Measurements from ENCODE around the gene TTC16. TPM values are rescaled to one million over a fixed set of nuclear protein-coding genes. Genes with fewer than 3 reads are reported as not detected.
A peak's percentile ranks its signal among the peaks of the same experiment; 100 is the strongest.

The TTC16 gene
- total and polyA plus RNA-seq, 9 donors, result 0.02 to 0.08 (median 0.07) TPM; not detected in 4

GRCh38 chr9:127772603-127773002 is 56.7 kb downstream of the TTC16 start:
- 100% methylated on average over 1 of the region's 5 CpGs for WGBS (ENCODE audit: insufficient coverage)
- peaks cover 37% of the 10 kb centered on the region for H3K4me1 ChIP-seq (ENCODE audit: control insufficient read depth, insufficient read depth, low read length)
- H3K36me3 ChIP-seq (ENCODE audit: control insufficient read depth, insufficient read depth, low read length), result peaks cover 5% of the 10 kb centered on the region
- H3K9me3 ChIP-seq (replicated peaks; ENCODE audit: control insufficient read depth, low read depth, low read length), result no peaks in the 10 kb centered on the region
- no peak overlapping the region for H3K4me3 ChIP-seq (ENCODE audit: low read length)
- no peak overlapping the region for H3K27ac ChIP-seq (ENCODE audit: low read length)
- no peak for DNase-seq
- H3K27me3 ChIP-seq (ENCODE audit: control insufficient read depth, insufficient read depth, low read length), result no peaks in the 10 kb centered on the region

GRCh38 chr9:127773272-127773671 is 57.4 kb downstream of the TTC16 start:
- no peak overlapping the region for H3K27ac ChIP-seq (ENCODE audit: low read length)
- H3K4me1 ChIP-seq (ENCODE audit: control insufficient read depth, insufficient read depth, low read length), result peaks cover 33% of the 10 kb centered on the region
- WGBS (ENCODE audit: insufficient coverage), result 74% methylated on average over 3 of the region's 3 CpGs
- no peaks in the 10 kb centered on the region for H3K27me3 ChIP-seq (ENCODE audit: control insufficient read depth, insufficient read depth, low read length)
- H3K4me3 ChIP-seq (ENCODE audit: low read length), result no peak overlapping the region
- peaks cover 5% of the 10 kb centered on the region for H3K36me3 ChIP-seq (ENCODE audit: control insufficient read depth, insufficient read depth, low read length)
- no peaks in the 10 kb centered on the region for H3K9me3 ChIP-seq (replicated peaks; ENCODE audit: control insufficient read depth, low read depth, low read length)
- no peak for DNase-seq

- peaks cover 39% of the 10 kb centered on the region for H3K4me1 ChIP-seq (ENCODE audit: control insufficient read depth, insufficient read depth, low read length)
- 79% methylated on average over 10 of the region's 10 CpGs for WGBS (ENCODE audit: insufficient coverage)
Measured at GRCh38 chr9:127773981-127774380, 58.1 kb downstream of the TTC16 start.

GRCh38 chr9:127776195-127776923 is 60.5 kb downstream of the TTC16 start:
- H3K9me3 ChIP-seq (replicated peaks; ENCODE audit: control insufficient read depth, low read depth, low read length), result no peaks in the 10 kb centered on the region
- peaks cover 5% of the 10 kb centered on the region for H3K36me3 ChIP-seq (ENCODE audit: control insufficient read depth, insufficient read depth, low read length)
- H3K27me3 ChIP-seq (ENCODE audit: control insufficient read depth, insufficient read depth, low read length), result no peaks in the 10 kb centered on the region
- H3K4me1 ChIP-seq (ENCODE audit: control insufficient read depth, insufficient read depth, low read length), result peaks cover 39% of the 10 kb centered on the region
- peak; percentile 61 for DNase-seq
- H3K27ac ChIP-seq (ENCODE audit: low read length), result peak overlapping the region; percentile 6
- peak overlapping the region; percentile 35 for H3K4me3 ChIP-seq (ENCODE audit: low read length)
- 58% methylated on average over 3 of the region's 15 CpGs for WGBS (ENCODE audit: insufficient coverage)

More at GRCh38 chr9:127773981-127774380, 58.1 kb downstream of the TTC16 start:
- Histone ChIP-seq H3K36me3 (ENCODE audit: control insufficient read depth, insufficient read depth, low read length) (peaks cover 5% of the 10 kb centered on the region), H3K9me3 (replicated peaks; ENCODE audit: control insufficient read depth, low read depth, low read length) (no peaks in the 10 kb centered on the region), H3K4me3 (ENCODE audit: low read length) (no peak overlapping the region), H3K27ac (ENCODE audit: low read length) (no peak overlapping the region), H3K27me3 (ENCODE audit: control insufficient read depth, insufficient read depth, low read length) (no peaks in the 10 kb centered on the region)
- DNase-seq, result no peak

GRCh38 chr9:127776924-127777289 is 61.0 kb downstream of the TTC16 start:
- H3K36me3 ChIP-seq (ENCODE audit: control insufficient read depth, insufficient read depth, low read length), result peaks cover 5% of the 10 kb centered on the region
- peak overlapping the region; percentile 35 for H3K4me3 ChIP-seq (ENCODE audit: low read length)
- H3K27me3 ChIP-seq (ENCODE audit: control insufficient read depth, insufficient read depth, low read length), result no peaks in the 10 kb centered on the region
- H3K9me3 ChIP-seq (replicated peaks; ENCODE audit: control insufficient read depth, low read depth, low read length), result no peaks in the 10 kb centered on the region
- H3K27ac ChIP-seq (ENCODE audit: low read length), result no peak overlapping the region
- no peak for DNase-seq
- 88% methylated on average over 1 of the region's 5 CpGs for WGBS (ENCODE audit: insufficient coverage)
- peaks cover 39% of the 10 kb centered on the region for H3K4me1 ChIP-seq (ENCODE audit: control insufficient read depth, insufficient read depth, low read length)

GRCh38 chr9:127777368-127777980 is 61.6 kb downstream of the TTC16 start:
- Histone ChIP-seq H3K27me3 (ENCODE audit: control insufficient read depth, insufficient read depth, low read length) (no peaks in the 10 kb centered on the region), H3K9me3 (replicated peaks; ENCODE audit: control insufficient read depth, low read depth, low read length) (no peaks in the 10 kb centered on the region), H3K27ac (ENCODE audit: low read length) (no peak overlapping the region), H3K4me3 (ENCODE audit: low read length) (peak overlapping the region; percentile 38), H3K36me3 (ENCODE audit: control insufficient read depth, insufficient read depth, low read length) (peaks cover 5% of the 10 kb centered on the region), H3K4me1 (ENCODE audit: control insufficient read depth, insufficient read depth, low read length) (peaks cover 39% of the 10 kb centered on the region)
- no peak for DNase-seq
- WGBS (ENCODE audit: insufficient coverage), result 80% methylated on average over 10 of the region's 18 CpGs

GRCh38 chr9:127778280-127779135 is 62.6 kb downstream of the TTC16 start, which contains the start of gene SH2D3C:
Gene SH2D3C, minus strand, starts transcription at chr9:127778666. Its CDS starts 39 bp downstream, at chr9:127778627.
- WGBS (ENCODE audit: insufficient coverage), result 17% methylated on average over 11 of the region's 13 CpGs
- Histone ChIP-seq H3K36me3 (ENCODE audit: control insufficient read depth, insufficient read depth, low read length) (peaks cover 5% of the 10 kb centered on the region), H3K4me1 (ENCODE audit: control insufficient read depth, insufficient read depth, low read length) (peaks cover 49% of the 10 kb centered on the region), H3K9me3 (replicated peaks; ENCODE audit: control insufficient read depth, low read depth, low read length) (no peaks in the 10 kb centered on the region), H3K27ac (ENCODE audit: low read length) (peak within 1 kb of the TSS; percentile 87), H3K4me3 (ENCODE audit: low read length) (peak within 1 kb of the TSS; percentile 38), H3K27me3 (ENCODE audit: control insufficient read depth, insufficient read depth, low read length) (no peaks in the 10 kb centered on the region)
- DNase-seq, result peak; percentile 70

GRCh38 chr9:127779136-127779981 is 63.5 kb downstream of the TTC16 start:
- peak; percentile 43 for DNase-seq
- H3K4me1 ChIP-seq (ENCODE audit: control insufficient read depth, insufficient read depth, low read length), result peaks cover 55% of the 10 kb centered on the region
- peak overlapping the region; percentile 87 for H3K27ac ChIP-seq (ENCODE audit: low read length)
- 56% methylated on average over 8 of the region's 17 CpGs for WGBS (ENCODE audit: insufficient coverage)
- no peaks in the 10 kb centered on the region for H3K9me3 ChIP-seq (replicated peaks; ENCODE audit: control insufficient read depth, low read depth, low read length)
- H3K4me3 ChIP-seq (ENCODE audit: low read length), result no peak overlapping the region
- no peaks in the 10 kb centered on the region for H3K27me3 ChIP-seq (ENCODE audit: control insufficient read depth, insufficient read depth, low read length)
- H3K36me3 ChIP-seq (ENCODE audit: control insufficient read depth, insufficient read depth, low read length), result no peaks in the 10 kb centered on the region

- DNase-seq, result no peak
- no peaks in the 10 kb centered on the region for H3K36me3 ChIP-seq (ENCODE audit: control insufficient read depth, insufficient read depth, low read length)
- H3K9me3 ChIP-seq (replicated peaks; ENCODE audit: control insufficient read depth, low read depth, low read length), result no peaks in the 10 kb centered on the region
- H3K4me3 ChIP-seq (ENCODE audit: low read length), result no peak overlapping the region
- no peaks in the 10 kb centered on the region for H3K27me3 ChIP-seq (ENCODE audit: control insufficient read depth, insufficient read depth, low read length)
- H3K4me1 ChIP-seq (ENCODE audit: control insufficient read depth, insufficient read depth, low read length), result peaks cover 60% of the 10 kb centered on the region
- WGBS (ENCODE audit: insufficient coverage), result 78% methylated on average over 15 of the region's 20 CpGs
- no peak overlapping the region for H3K27ac ChIP-seq (ENCODE audit: low read length)
Measured at GRCh38 chr9:127780126-127780885, 64.4 kb downstream of the TTC16 start.

All from muscle of leg (tissue), 11 donors.